ENCODE data around the gene TJP2. TPM values are rescaled to one million over a fixed set of nuclear protein-coding genes. Genes with fewer than 3 reads are reported as not detected.

Gene TJP2
- total RNA-seq, 2 donors from 2014 or later = 207 to 226 TPM

- no peak overlapping the region for H3K4me3 ChIP-seq
- no peaks in the 10 kb centered on the region for H3K9me3 ChIP-seq
- ATAC-seq (ENCODE audit: insufficient number of reproducible peaks, low FRiP score, low read depth) (peak; percentile 48), DNase-seq (ENCODE audit: low spot score) (peak; percentile 36)
- no peaks in the 10 kb centered on the region for H3K27me3 ChIP-seq (replicated peaks; ENCODE audit: insufficient read depth)
- TF ChIP-seq CTCF (IDR thresholded peaks at IDR 0.05) = no peak
- H3K36me3 ChIP-seq = no peaks in the 10 kb centered on the region
- no peak overlapping the region for H3K27ac ChIP-seq
- peaks cover 5 to 14% of the 10 kb centered on the region in 2 donors for H3K4me1 ChIP-seq (ENCODE audit: control insufficient read depth in 1 of 2, low read depth in 2 of 2)
Measured at GRCh38 chr9:69204849-69205248, 30.8 kb downstream of the TJP2 start.

- Histone ChIP-seq H3K4me3 (no peak overlapping the region), H3K36me3 (no peaks in the 10 kb centered on the region), H3K27me3 (replicated peaks; ENCODE audit: insufficient read depth) (no peaks in the 10 kb centered on the region), H3K4me1 (ENCODE audit: control insufficient read depth in 1 of 2, low read depth in 2 of 2) (peaks cover 5 to 15% of the 10 kb centered on the region in 2 donors), H3K27ac (no peak overlapping the region), H3K9me3 (no peaks in the 10 kb centered on the region)
- DNase-seq (ENCODE audit: low spot score) = no peak
- TF ChIP-seq CTCF (IDR thresholded peaks at IDR 0.05) = no peak
- ATAC-seq (ENCODE audit: insufficient number of reproducible peaks, low FRiP score, low read depth) = no peak
Measured at GRCh38 chr9:69206047-69206446, 32.0 kb downstream of the TJP2 start.

- Histone ChIP-seq H3K27me3 (replicated peaks; ENCODE audit: insufficient read depth) (no peaks in the 10 kb centered on the region), H3K4me3 (no peak overlapping the region), H3K9me3 (no peaks in the 10 kb centered on the region), H3K36me3 (no peaks in the 10 kb centered on the region), H3K27ac (no peak overlapping the region), H3K4me1 (ENCODE audit: control insufficient read depth in 1 of 2, low read depth in 2 of 2) (peaks cover 13 to 29% of the 10 kb centered on the region in 2 donors)
- no peak for TF ChIP-seq CTCF (IDR thresholded peaks at IDR 0.05)
- DNase-seq (ENCODE audit: low spot score) = no peak
- no peak for ATAC-seq (ENCODE audit: insufficient number of reproducible peaks, low FRiP score, low read depth)
Measured at GRCh38 chr9:69207503-69207902, 33.4 kb downstream of the TJP2 start.

- Histone ChIP-seq H3K4me3 (no peak overlapping the region), H3K27ac (no peak overlapping the region), H3K36me3 (no peaks in the 10 kb centered on the region), H3K27me3 (replicated peaks; ENCODE audit: insufficient read depth) (no peaks in the 10 kb centered on the region), H3K9me3 (no peaks in the 10 kb centered on the region), H3K4me1 (ENCODE audit: control insufficient read depth in 1 of 2, low read depth in 2 of 2) (peaks cover 13 to 40% of the 10 kb centered on the region in 2 donors)
- ATAC-seq (ENCODE audit: insufficient number of reproducible peaks, low FRiP score, low read depth) (no peak), DNase-seq (ENCODE audit: low spot score) (no peak)
- no peak for TF ChIP-seq CTCF (IDR thresholded peaks at IDR 0.05)
Measured at GRCh38 chr9:69211424-69212036, 37.5 kb downstream of the TJP2 start.

- no peaks in the 10 kb centered on the region for H3K9me3 ChIP-seq
Measured at GRCh38 chr9:69213647-69214046, 39.6 kb downstream of the TJP2 start.

More at GRCh38 chr9:69213647-69214046, 39.6 kb downstream of the TJP2 start:
- Histone ChIP-seq H3K36me3 (peaks cover 9% of the 10 kb centered on the region), H3K27me3 (replicated peaks; ENCODE audit: insufficient read depth) (no peaks in the 10 kb centered on the region), H3K4me1 (ENCODE audit: control insufficient read depth in 1 of 2, low read depth in 2 of 2) (peaks cover 13 to 40% of the 10 kb centered on the region in 2 donors), H3K27ac (no peak overlapping the region), H3K4me3 (no peak overlapping the region)
- no peak for TF ChIP-seq CTCF (IDR thresholded peaks at IDR 0.05)
- ATAC-seq (ENCODE audit: insufficient number of reproducible peaks, low FRiP score, low read depth) (no peak), DNase-seq (ENCODE audit: low spot score) (no peak)
